ENCODE measurements around the gene DYNLT1. TPM values are rescaled to one million over a fixed set of nuclear protein-coding genes. Genes with fewer than 3 reads are reported as not detected.

Gene DYNLT1
- 75.2 and 78.1 TPM in 2 replicates for total RNA-seq

GRCh38 chr6:158644231-158645063 is at the start of gene DYNLT1:
TSS of gene DYNLT1 (minus strand) at chr6:158644743. CDS start at chr6:158644708, 35 bp downstream.

GRCh38 chr6:158649289-158650143 is 5.0 kb upstream of the DYNLT1 start, which contains the start of gene SYTL3:
TSS of gene SYTL3 (plus strand) at chr6:158650054. CDS start at chr6:158663269, 13,215 bp downstream.

Small RNAs within 50 kb of the gene (small RNA-seq; reads per million reads assigned to genes)
- not detected for gene MIR7161 (ENCODE audit: low replicate concordance)

Other genes with a start within 250 kb of the DYNLT1 start
- 42.2 and 53.4 TPM in 2 replicates for gene TMEM181, start 84.7 kb downstream of the DYNLT1 start, total RNA-seq
- 1.5 and 3.1 TPM in 2 replicates for gene SYTL3, start 5.3 kb upstream of the DYNLT1 start, total RNA-seq
- gene EZR, start 174.6 kb upstream of the DYNLT1 start, total RNA-seq, result 195 and 210 TPM in 2 replicates